Transverse colon (tissue), 4 donors: ENCODE results near the gene CCNB1. TPM values are rescaled to one million over a fixed set of nuclear protein-coding genes. Genes with fewer than 3 reads are reported as not detected.

Source experiments
- DNase-seq: peaks from one replicate; pipeline ENCODE4 v3.0.0-alpha.2; 2019
- H3K27ac ChIP-seq, 4 donors: fragments of 200-600 bp; sonication (generic); 2 replicates each; pipeline ENCODE4 v1.5.1; 2016 to 2018; ENCODE audit warnings: inconsistent platforms in 4 of 4
- H3K27me3 ChIP-seq: fragments of 200-600 bp; sonication (generic); 2 replicates; pipeline ENCODE4 v1.5.1; 2017; ENCODE audit warnings: inconsistent platforms
- H3K36me3 ChIP-seq, 4 donors: fragments of 200-600 bp; sonication (generic); 2 replicates each; pipeline ENCODE4 v1.5.1; 2017 to 2019; ENCODE audit warnings: inconsistent platforms in 4 of 4
- H3K4me1 ChIP-seq, 4 donors: fragments of 200-600 bp; sonication (generic); 2 replicates each; pipeline ENCODE4 v1.5.1; 2017 to 2020; ENCODE audit warnings: inconsistent platforms in 4 of 4
- H3K4me3 ChIP-seq, 4 donors: fragments of 200-600 bp; sonication (generic); 1 replicate in 1 of 4; 2 replicates in 3 of 4; pipeline versions ENCODE4 v1.5.1 to v1.6.1; 2017 to 2019; ENCODE audit warnings: inconsistent platforms in 4 of 4
- H3K9me3 ChIP-seq, 2 donors: fragments of 200-600 bp; sonication (generic); 2 replicates each; pipeline ENCODE4 v1.5.1; 2017 to 2019; ENCODE audit warnings: inconsistent platforms in 2 of 2
- CTCF ChIP-seq, 5 experiments: fragments of 200-600 bp in 3 of 5; fragments of 450-650 bp in 2 of 5; sonication (generic) in 3 of 5; IDR thresholded peaks; 1 replicate in 2 of 5; 2 replicates in 3 of 5; pipeline ENCODE4 v1.5.1; 2016 to 2017; ENCODE audit warnings: antibody characterized with exemption in 5 of 5, inconsistent platforms in 3 of 5, mild to moderate bottlenecking in 2 of 5, moderate library complexity in 1 of 5
- EP300 ChIP-seq: sonication (generic); formaldehyde crosslinking; IDR thresholded peaks from one replicate; pipeline ENCODE4 v1.6.1; 2017; ENCODE audit warnings: antibody characterized with exemption, low read depth
- POLR2A ChIP-seq: fragments of 450-650 bp; IDR thresholded peaks from one replicate; pipeline ENCODE4 v1.6.1; 2016; ENCODE audit warnings: antibody characterized with exemption, mild to moderate bottlenecking, moderate library complexity
- POLR2AphosphoS5 ChIP-seq, 3 donors: sonication (generic); formaldehyde crosslinking; IDR thresholded peaks; one replicate each; pipeline ENCODE4 v1.6.1; 2016; ENCODE audit warnings: antibody characterized with exemption in 3 of 3
- WGBS, 2 donors: methylation state at CpG; one replicate each; pipeline ENCODE4 v1.1.5; 2018; ENCODE audit warnings: low coverage in 1 of 2; 5-methylcytosine and 5-hydroxymethylcytosine counted together
- in situ Hi-C, 4 donors: fragments of 200-750 bp; cut with MboI; loops; one replicate each; pipeline versions ENCODE4 v1.15.0 to v1.15.1; 2017; ENCODE audit warnings: low sequenced_read_pairs in 3 of 4, low pct_ligation_motif_present in 1 of 4, low pct_unique_long_range_greater_than_20kb in 1 of 4
- intact Hi-C: fragments of 100-400 bp; cut with DNase I; formaldehyde crosslinking; loops from one replicate; pipeline ENCODE4 v1.15.1; 2023; ENCODE audit warnings: low total_unique reads
- total RNA-seq, 4 donors: library from RNA; depleted of rRNA; stranded (reverse); fragments of >200 nt; gene quantifications; one replicate each; pipeline ENCODE4 v1.1.0, GENCODE V29; 2016

CCNB1 gene
- total RNA-seq, 4 donors from 2014 or later, result 2.2 to 16.9 (median 6.3) TPM

GRCh38 chr5:69202497-69202896 lies 35.5 kb downstream of the CCNB1 start:
- in situ Hi-C loops, result no loop called here

GRCh38 chr5:69206528-69207190 lies 39.7 kb downstream of the CCNB1 start:
- Histone ChIP-seq H3K9me3 (no peaks in the 10 kb centered on the region), H3K36me3 (no peaks in the 10 kb centered on the region), H3K27me3 (no peaks in the 10 kb centered on the region), H3K27ac (no peak overlapping the region), H3K4me3 (no peak overlapping the region), H3K4me1 (no peaks in the 10 kb centered on the region)
- 86 to 92% methylated on average over 1 to 5 of the region's 5 CpGs for WGBS, 2 donors
- in situ Hi-C loops (no loop called here), intact Hi-C loops (no loop called here)
- no peak for DNase-seq
- TF ChIP-seq CTCF (IDR thresholded peaks at IDR 0.05) (no peak), POLR2AphosphoS5 (IDR thresholded peaks at IDR 0.05) (no peak), EP300 (no peak), POLR2A (no peak)

More at GRCh38 chr5:69202497-69202896, 35.5 kb downstream of the CCNB1 start:
- Histone ChIP-seq H3K27me3 (no peaks in the 10 kb centered on the region), H3K4me3 (no peak overlapping the region), H3K9me3 (no peaks in the 10 kb centered on the region), H3K36me3 (no peaks in the 10 kb centered on the region), H3K27ac (no peak overlapping the region), H3K4me1 (no peaks in the 10 kb centered on the region)
- no peak for TF ChIP-seq POLR2A
- TF ChIP-seq CTCF (IDR thresholded peaks at IDR 0.05), result no peak
- no peak for TF ChIP-seq EP300
- TF ChIP-seq POLR2AphosphoS5 (IDR thresholded peaks at IDR 0.05), result no peak
- no peak for DNase-seq
- intact Hi-C loops, result no loop called here
- WGBS, 2 donors, result 91 to 94% methylated on average over 1 of the region's 1 CpG

GRCh38 chr5:69209602-69210001 lies 42.7 kb downstream of the CCNB1 start:
- DNase-seq, result no peak
- Histone ChIP-seq H3K36me3 (no peaks in the 10 kb centered on the region), H3K27me3 (no peaks in the 10 kb centered on the region), H3K9me3 (no peaks in the 10 kb centered on the region), H3K4me1 (no peaks in the 10 kb centered on the region), H3K4me3 (no peak overlapping the region), H3K27ac (no peak overlapping the region)
- no peak for TF ChIP-seq POLR2A
- no peak for TF ChIP-seq POLR2AphosphoS5 (IDR thresholded peaks at IDR 0.05)
- TF ChIP-seq EP300, result no peak
- no peak for TF ChIP-seq CTCF (IDR thresholded peaks at IDR 0.05)
- WGBS, 2 donors, result 82 to 94% methylated on average over 2 of the region's 2 CpGs
- intact Hi-C loops (no loop called here), in situ Hi-C loops (no loop called here)

- 83 to 88% methylated on average over 2 of the region's 2 CpGs for WGBS, 2 donors
- in situ Hi-C loops, result no loop called here
- H3K4me1 ChIP-seq, result no peaks in the 10 kb centered on the region
- H3K27ac ChIP-seq, result no peak overlapping the region
- no peaks in the 10 kb centered on the region for H3K27me3 ChIP-seq
- no peak for DNase-seq
- intact Hi-C loops, result no loop called here
- no peak overlapping the region for H3K4me3 ChIP-seq
- no peaks in the 10 kb centered on the region for H3K36me3 ChIP-seq
- TF ChIP-seq POLR2AphosphoS5 (IDR thresholded peaks at IDR 0.05), result no peak
- TF ChIP-seq POLR2A, result no peak
- TF ChIP-seq EP300, result no peak
- TF ChIP-seq CTCF (IDR thresholded peaks at IDR 0.05), result no peak
- H3K9me3 ChIP-seq, result no peaks in the 10 kb centered on the region
These were observed 44.2 kb downstream of the CCNB1 start for GRCh38 chr5:69211200-69211599.
